PC-3 (cell line): ENCODE measurements around the gene PREX1. TPM values are rescaled to one million over a fixed set of nuclear protein-coding genes. Genes with fewer than 3 reads are reported as not detected.

Experiments
- ATAC-seq: fragments of 200-7000 bp; cut with Tn5 transposase; 2 replicates; pipeline ENCODE4 v1.9.1; 2020; ENCODE audit warnings: mild to moderate bottlenecking, moderate library complexity
- BruUV-seq: library from RNA; stranded (reverse); fragments of 400-500 nt; replicated peaks from 2 replicates; lab custom pipeline; 2021; lab: Mats Ljungman, UMichigan
- CTCF ChIA-PET: fragments of 300-600 bp; sonication (Branson Sonifier 250); formaldehyde crosslinking; loops from one replicate; lab custom pipeline; 2022; ENCODE audit warnings: antibody characterized with exemption; lab: Charles Lee
- POLR2A ChIA-PET: fragments of 300-600 bp; sonication (Branson Sonifier 250); formaldehyde crosslinking; loops from one replicate; lab custom pipeline; 2022; ENCODE audit warnings: antibody characterized with exemption; ENCODE audit not compliant: unreplicated experiment; lab: Charles Lee
- DNase-seq: peaks from one replicate; pipeline ENCODE4 v3.0.0-alpha.2; 2015
- H2AFZ ChIP-seq: fragments of 300-600 bp; sonication (generic); 2 replicates; pipeline ENCODE4 v1.6.0; 2016; ENCODE audit warnings: antibody characterized with exemption, low read length
- H3F3A ChIP-seq: fragments of 300-600 bp; sonication (generic); one replicate; pipeline ENCODE4 v1.6.0; 2017; ENCODE audit warnings: antibody characterized with exemption, low read length, control low read depth, mild to moderate bottlenecking; ENCODE audit not compliant: unreplicated experiment
- H3K27ac ChIP-seq: fragments of 300-600 bp; sonication (generic); 2 replicates; pipeline ENCODE4 v1.5.1; 2016; ENCODE audit warnings: mild to moderate bottlenecking, low read length
- H3K27me3 ChIP-seq: fragments of 300-600 bp; sonication (generic); 2 replicates; pipeline ENCODE4 v1.6.1; 2016; ENCODE audit warnings: low read length, mixed read lengths
- H3K36me3 ChIP-seq: fragments of 300-600 bp; sonication (generic); 2 replicates; pipeline ENCODE4 v1.6.1; 2016; ENCODE audit warnings: low read depth, mixed run types, low read length, mixed read lengths
- H3K4me1 ChIP-seq: fragments of 300-600 bp; sonication (generic); 2 replicates; pipeline ENCODE4 v1.5.1; 2016; ENCODE audit warnings: low read length; ENCODE audit not compliant: insufficient read depth
- H3K4me2 ChIP-seq: fragments of 300-600 bp; sonication (generic); 2 replicates; pipeline ENCODE4 v1.6.0; 2016; ENCODE audit warnings: low read length
- H3K4me3 ChIP-seq: fragments of 300-600 bp; sonication (generic); 2 replicates; pipeline ENCODE4 v1.5.1; 2016; ENCODE audit warnings: mild to moderate bottlenecking, low read length, mixed read lengths
- H3K79me2 ChIP-seq: fragments of 300-600 bp; sonication (generic); 2 replicates; pipeline ENCODE4 v1.6.1; 2017; ENCODE audit warnings: low read length, mixed read lengths
- H3K9ac ChIP-seq: fragments of 300-600 bp; sonication (generic); 2 replicates; pipeline ENCODE4 v1.6.0; 2016; ENCODE audit warnings: mild to moderate bottlenecking, low read length
- H3K9me2 ChIP-seq: fragments of 300-600 bp; sonication (generic); replicated peaks from 2 replicates; pipeline ENCODE4 v1.6.1; 2016; ENCODE audit warnings: mixed run types, low read length, mixed read lengths
- H3K9me3 ChIP-seq: fragments of 300-600 bp; sonication (generic); 2 replicates; pipeline ENCODE4 v1.6.1; 2016; ENCODE audit warnings: low read length, mixed read lengths
- H4K20me1 ChIP-seq: fragments of 300-600 bp; sonication (generic); 2 replicates; pipeline ENCODE4 v1.6.1; 2016; ENCODE audit warnings: low read length, mixed read lengths
- EZH2 ChIP-seq: fragments of 300-600 bp; sonication (generic); IDR thresholded peaks from one replicate; pipeline ENCODE4 v1.6.1; 2017; ENCODE audit warnings: antibody characterized with exemption, mild to moderate bottlenecking, low read length; ENCODE audit not compliant: unreplicated experiment
- EZH2phosphoT487 ChIP-seq: fragments of 300-600 bp; sonication (generic); IDR thresholded peaks from 2 replicates; pipeline ENCODE4 v1.6.1; 2018; ENCODE audit warnings: mild to moderate bottlenecking, antibody characterized with exemption, low read length, borderline replicate concordance
- intact Hi-C: fragments of 100-400 bp; cut with micrococcal nuclease; formaldehyde crosslinking; loops from 2 replicates; pipeline ENCODE4 v1.9.0; 2023
- total RNA-seq: library from RNA; depleted of rRNA; stranded (reverse); fragments of >200 nt; gene quantifications from 2 replicates; pipeline ENCODE4 v1.2.3, GENCODE V29; 2014
- TF ChIP-seq, protein P1 (sequence below): fragments of 300-600 bp; sonication (generic); conservative IDR thresholded peaks from 2 replicates; pipeline ENCODE4 v1.5.1; 2017; ENCODE audit warnings: antibody characterized with exemption, low read depth, mild to moderate bottlenecking, low read length

The PREX1 gene
- total RNA-seq, 1 experiment from 2014 or later = 22.1 TPM

DNA sequence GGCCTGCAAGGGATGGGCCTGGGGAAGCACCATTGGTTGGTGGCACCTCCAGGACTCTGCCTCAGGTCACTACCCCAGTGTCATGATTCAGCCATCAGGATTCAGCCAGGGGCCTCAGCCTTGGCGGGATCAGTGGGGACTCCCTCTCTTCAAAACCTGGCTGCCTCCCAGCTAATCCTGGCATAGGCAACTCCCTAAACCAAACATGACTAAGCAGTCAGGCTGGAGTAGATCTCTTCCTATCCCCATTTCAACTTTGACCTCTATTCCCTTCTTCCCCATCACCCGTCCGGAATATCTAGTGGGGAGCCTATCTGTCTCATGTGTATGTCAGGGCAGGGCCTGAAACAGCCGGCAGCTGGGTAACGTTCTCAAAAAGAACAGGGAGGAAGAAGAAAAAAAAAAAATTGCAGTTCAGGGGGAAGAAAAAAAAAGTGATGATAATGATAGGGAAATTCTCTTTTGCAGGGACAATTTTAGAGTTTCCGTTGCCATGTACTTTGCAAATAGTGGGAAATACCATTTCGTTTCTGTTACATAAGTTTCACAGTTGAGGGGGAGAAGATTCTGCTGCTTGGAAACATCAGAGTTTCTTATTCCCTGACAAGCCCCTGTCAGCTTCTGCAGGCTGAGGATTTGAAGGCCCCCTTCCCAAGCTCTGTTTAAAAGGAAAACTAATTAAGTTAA is 4.1 kb upstream of the PREX1 start:
- peak; percentile 39 for ATAC-seq
- no peaks in the 10 kb centered on the region for H3F3A ChIP-seq
- H3K9me2 ChIP-seq = no peaks in the 10 kb centered on the region
- H3K9me3 ChIP-seq = no peaks in the 10 kb centered on the region
- H3K36me3 ChIP-seq = no peaks in the 10 kb centered on the region
- no peak overlapping the region for H3K4me3 ChIP-seq
- intact Hi-C loops = no loop called here
- H4K20me1 ChIP-seq = no peaks in the 10 kb centered on the region
- H3K4me2 ChIP-seq = peak overlapping the region; percentile 44
- CTCF ChIA-PET = no interaction called here
- TF ChIP-seq EZH2phosphoT487 = no peak
- TF ChIP-seq EZH2 = no peak
- TF ChIP-seq, protein P1, sequence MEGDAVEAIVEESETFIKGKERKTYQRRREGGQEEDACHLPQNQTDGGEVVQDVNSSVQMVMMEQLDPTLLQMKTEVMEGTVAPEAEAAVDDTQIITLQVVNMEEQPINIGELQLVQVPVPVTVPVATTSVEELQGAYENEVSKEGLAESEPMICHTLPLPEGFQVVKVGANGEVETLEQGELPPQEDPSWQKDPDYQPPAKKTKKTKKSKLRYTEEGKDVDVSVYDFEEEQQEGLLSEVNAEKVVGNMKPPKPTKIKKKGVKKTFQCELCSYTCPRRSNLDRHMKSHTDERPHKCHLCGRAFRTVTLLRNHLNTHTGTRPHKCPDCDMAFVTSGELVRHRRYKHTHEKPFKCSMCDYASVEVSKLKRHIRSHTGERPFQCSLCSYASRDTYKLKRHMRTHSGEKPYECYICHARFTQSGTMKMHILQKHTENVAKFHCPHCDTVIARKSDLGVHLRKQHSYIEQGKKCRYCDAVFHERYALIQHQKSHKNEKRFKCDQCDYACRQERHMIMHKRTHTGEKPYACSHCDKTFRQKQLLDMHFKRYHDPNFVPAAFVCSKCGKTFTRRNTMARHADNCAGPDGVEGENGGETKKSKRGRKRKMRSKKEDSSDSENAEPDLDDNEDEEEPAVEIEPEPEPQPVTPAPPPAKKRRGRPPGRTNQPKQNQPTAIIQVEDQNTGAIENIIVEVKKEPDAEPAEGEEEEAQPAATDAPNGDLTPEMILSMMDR = no peak
- BruUV-seq = no TSS peak
- H3K27me3 ChIP-seq = no peaks in the 10 kb centered on the region
- H3K4me1 ChIP-seq = peaks cover 39% of the 10 kb centered on the region
- POLR2A ChIA-PET = no interaction called here
- peak overlapping the region; percentile 29 for H2AFZ ChIP-seq
- peak overlapping the region; percentile 9 for H3K27ac ChIP-seq
- DNase-seq = peak; percentile 95
- H3K9ac ChIP-seq = no peak overlapping the region
- H3K79me2 ChIP-seq = peaks cover 5% of the 10 kb centered on the region

DNA sequence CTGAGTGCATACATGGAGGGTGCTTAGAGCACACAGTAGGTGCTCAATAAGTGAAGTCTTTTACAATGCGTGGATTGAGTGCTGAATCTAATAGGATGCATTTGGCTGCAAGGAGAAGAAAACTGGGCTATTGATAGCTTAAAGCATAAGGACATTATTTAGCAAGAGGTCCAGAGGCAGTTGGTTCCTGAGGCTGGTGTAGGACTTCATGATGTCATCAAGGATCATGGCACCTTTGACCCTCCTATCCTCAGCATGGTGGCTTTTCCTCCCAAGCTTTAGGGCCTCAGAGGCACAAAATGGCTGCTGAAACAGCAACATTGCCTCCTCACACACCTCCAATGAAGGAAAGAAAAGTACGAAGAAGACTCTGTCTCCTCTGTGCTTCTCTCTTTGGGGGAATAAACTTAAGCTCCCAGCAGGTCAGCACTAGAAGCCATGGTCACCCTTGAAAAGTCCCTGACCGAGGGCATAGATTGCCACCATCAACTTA is 3.1 kb upstream of the PREX1 start:
- Histone ChIP-seq H3K79me2 (peaks cover 15% of the 10 kb centered on the region), H4K20me1 (no peaks in the 10 kb centered on the region), H3K9me2 (no peaks in the 10 kb centered on the region), H3K9me3 (no peaks in the 10 kb centered on the region), H3K27ac (no peak overlapping the region), H3K4me2 (peak overlapping the region; percentile 44; the same call in 1 of the 2 replicates), H3K9ac (no peak overlapping the region), H3K27me3 (no peaks in the 10 kb centered on the region), H3K36me3 (no peaks in the 10 kb centered on the region), H2AFZ (0 out of 2 replicates have a peak overlapping the region, but pooled peaks have one; percentile 29), H3K4me1 (peaks cover 46% of the 10 kb centered on the region), H3F3A (no peaks in the 10 kb centered on the region), H3K4me3 (no peak overlapping the region)
- CTCF ChIA-PET = no interaction called here
- DNase-seq (no peak), ATAC-seq (no peak)
- POLR2A ChIA-PET = no interaction called here
- intact Hi-C loops = no loop called here
- no TSS peak for BruUV-seq
- TF ChIP-seq, protein P1 = no peak
- TF ChIP-seq EZH2phosphoT487 = no peak
- TF ChIP-seq EZH2 = no peak

DNA sequence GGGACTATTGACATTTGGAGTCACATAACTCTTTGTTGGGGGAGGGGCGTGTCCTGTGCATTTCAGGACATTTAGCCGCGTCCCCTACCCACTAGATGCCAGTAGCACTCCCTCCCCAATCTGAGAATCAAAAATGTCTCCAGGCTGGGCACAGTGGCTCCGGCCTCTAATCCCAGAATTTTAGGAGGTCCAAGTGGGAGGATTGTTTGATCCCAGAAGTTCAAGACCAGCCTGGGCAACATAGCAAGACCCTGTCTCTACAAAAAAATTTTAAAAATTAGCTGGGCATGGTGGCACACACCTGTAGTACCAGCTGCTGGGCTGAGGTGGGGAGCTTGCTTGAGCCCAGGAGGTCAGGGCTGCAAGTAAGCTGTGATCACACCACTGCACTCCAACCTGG is 2.1 kb upstream of the PREX1 start:
- no peak overlapping the region for H3K4me2 ChIP-seq
- TF ChIP-seq EZH2 (no peak), EZH2phosphoT487 (no peak)
- TF ChIP-seq, protein P1 = no peak
- H3K9me2 ChIP-seq = no peaks in the 10 kb centered on the region
- peaks cover 23% of the 10 kb centered on the region for H3K79me2 ChIP-seq
- no peak overlapping the region for H3K27ac ChIP-seq
- ChIA-PET CTCF (no interaction called here), POLR2A (no interaction called here)
- ATAC-seq (no peak), DNase-seq (no peak)
- H3K27me3 ChIP-seq = no peaks in the 10 kb centered on the region
- H4K20me1 ChIP-seq = no peaks in the 10 kb centered on the region
- no peak overlapping the region for H3K9ac ChIP-seq
- intact Hi-C loops = loop anchor here (10.0 kb wide), 1 partner anchor 115 kb away; no protein-coding TSS in a partner anchor
- BruUV-seq = no TSS peak
- no peak overlapping the region for H3K4me3 ChIP-seq
- no peaks in the 10 kb centered on the region for H3F3A ChIP-seq
- H3K36me3 ChIP-seq = no peaks in the 10 kb centered on the region
- no peak overlapping the region for H2AFZ ChIP-seq
- no peaks in the 10 kb centered on the region for H3K9me3 ChIP-seq
- H3K4me1 ChIP-seq = peaks cover 55% of the 10 kb centered on the region
